Spinal cord (tissue), 10 donors: ENCODE results near the gene CASP10. TPM values are rescaled to one million over a fixed set of nuclear protein-coding genes. Genes with fewer than 3 reads are reported as not detected.

Experiments used
- DNase-seq, 6 donors: peaks; one replicate each; pipeline versions ENCODE4 v3.0.0 to v3.0.0-alpha.2; 2013 to 2015; ENCODE audit warnings: low spot score in 6 of 6, low read depth in 4 of 6
- H3K27ac ChIP-seq: one replicate; pipeline ENCODE4 v1.5.1; 2013; ENCODE audit warnings: low read depth, low read length, control low read depth
- H3K27me3 ChIP-seq: one replicate; pipeline ENCODE4 v1.6.1; 2013; ENCODE audit warnings: low read length; ENCODE audit not compliant: control insufficient read depth, insufficient read depth
- H3K36me3 ChIP-seq: one replicate; pipeline ENCODE4 v1.6.1; 2013; ENCODE audit warnings: low read length; ENCODE audit not compliant: control insufficient read depth, insufficient read depth
- H3K4me1 ChIP-seq: one replicate; pipeline ENCODE4 v1.6.1; 2013; ENCODE audit warnings: low read length; ENCODE audit not compliant: control insufficient read depth, insufficient read depth
- H3K4me3 ChIP-seq: one replicate; pipeline ENCODE4 v1.5.1; 2013; ENCODE audit warnings: low read depth, low read length, control low read depth
- H3K9me3 ChIP-seq: one replicate; pipeline ENCODE4 v1.6.1; 2013; ENCODE audit warnings: low read length; ENCODE audit not compliant: control insufficient read depth, insufficient read depth
- WGBS: methylation state at CpG from one replicate; pipeline ENCODE4 v1.1.5; 2013; ENCODE audit warnings: missing lambda C conversion rate; ENCODE audit not compliant: insufficient coverage; 5-methylcytosine and 5-hydroxymethylcytosine counted together
- polyA plus RNA-seq, 2 donors: library from polyadenylated mRNA; unstranded; fragments of 120-200 nt; gene quantifications; one replicate each; pipeline ENCODE4 v1.2.1, GENCODE V29; 2013; ENCODE audit not compliant: insufficient read length in 2 of 2
- total RNA-seq, 2 donors: library from RNA; depleted of rRNA in 1 of 2; stranded (reverse); fragments of 120-200 nt in 1 of 2; fragments of >200 nt in 1 of 2; gene quantifications; one replicate each; pipeline versions ENCODE4 v1.2.3 to v1.2.4, GENCODE V29; 2013 to 2014
- donor health status: healthy.

CASP10 gene
- total and polyA plus RNA-seq, 4 donors, result 2.8 to 8.7 (median 6.5) TPM

DNA sequence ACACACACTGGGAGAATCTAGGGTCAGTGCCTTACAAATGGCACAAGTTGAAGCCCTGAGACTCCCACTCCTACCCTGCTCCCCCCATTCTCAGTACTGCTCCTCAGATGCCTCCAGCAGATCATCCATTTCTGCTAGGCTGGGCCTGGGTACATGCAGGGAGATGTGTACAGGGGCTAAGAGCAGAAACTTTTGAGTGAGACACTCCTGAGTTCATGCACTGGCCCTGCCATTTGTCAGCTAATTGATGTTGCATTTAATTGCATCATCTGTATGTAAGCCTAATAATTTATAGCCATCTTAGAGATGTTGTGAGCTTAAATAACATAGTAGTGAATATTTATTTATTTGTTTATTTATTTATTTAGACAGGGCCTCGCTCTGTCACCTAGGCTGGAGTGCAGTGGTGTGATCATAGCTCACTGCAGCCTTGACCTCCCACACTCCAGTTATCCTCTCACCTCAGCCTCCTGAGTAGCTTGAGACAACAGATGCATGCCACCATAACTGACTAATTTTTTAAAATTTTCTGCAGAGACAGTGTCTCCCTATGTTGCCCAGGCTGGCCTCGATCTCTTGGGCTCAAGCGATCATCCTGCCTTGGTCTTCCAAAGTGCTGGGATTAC lies 72.6 kb downstream of the CASP10 start:
- DNase-seq, result no peak
- Histone ChIP-seq H3K4me1 (peaks cover 7% of the 10 kb centered on the region), H3K9me3 (no peaks in the 10 kb centered on the region), H3K4me3 (no peak overlapping the region), H3K36me3 (no peaks in the 10 kb centered on the region), H3K27ac (no peak overlapping the region), H3K27me3 (no peaks in the 10 kb centered on the region)
- WGBS, result 100% methylated on average over 2 of the region's 3 CpGs

DNA sequence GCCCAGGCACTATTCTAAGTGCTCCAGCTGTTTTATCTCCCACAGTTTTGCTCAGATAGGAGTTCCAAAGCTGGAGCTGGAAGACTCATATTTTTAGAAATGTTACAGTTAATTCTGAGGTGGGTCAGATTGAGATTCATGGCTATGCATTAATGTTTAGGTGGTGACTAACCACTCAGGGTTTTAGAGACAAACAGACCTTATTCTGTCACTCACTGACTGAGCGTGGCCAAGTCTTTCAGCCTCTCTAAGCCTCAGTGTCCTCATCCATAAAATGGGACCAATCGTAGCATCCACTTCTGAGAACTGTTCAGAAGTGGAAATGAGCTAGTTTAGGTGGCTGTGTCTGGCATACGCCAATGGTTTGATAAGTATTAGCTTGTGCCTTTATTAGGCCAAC lies 73.1 kb downstream of the CASP10 start:
- no peaks in the 10 kb centered on the region for H3K27me3 ChIP-seq
- no peak overlapping the region for H3K27ac ChIP-seq
- H3K4me1 ChIP-seq, result peaks cover 7% of the 10 kb centered on the region
- WGBS, result no CpG with 5 or more reads among the region's 3 CpGs
- no peaks in the 10 kb centered on the region for H3K36me3 ChIP-seq
- no peak for DNase-seq
- no peaks in the 10 kb centered on the region for H3K9me3 ChIP-seq
- H3K4me3 ChIP-seq, result no peak overlapping the region

GRCh38 chr2:201257381-201257955 lies 74.5 kb downstream of the CASP10 start:
- H3K27me3 ChIP-seq, result no peaks in the 10 kb centered on the region
- H3K4me3 ChIP-seq, result peak overlapping the region; percentile 60
- 55% methylated on average over 5 of the region's 12 CpGs for WGBS
- H3K4me1 ChIP-seq, result peaks cover 7% of the 10 kb centered on the region
- no peaks in the 10 kb centered on the region for H3K36me3 ChIP-seq
- peak in 1 of 6 donors; percentile 7 for DNase-seq
- H3K9me3 ChIP-seq, result no peaks in the 10 kb centered on the region
- peak overlapping the region; percentile 86 for H3K27ac ChIP-seq

GRCh38 chr2:201257956-201258665 lies 75.2 kb downstream of the CASP10 start:
- H3K4me3 ChIP-seq, result peak overlapping the region; percentile 60
- peak in 2 of 6 donors; percentile 7 to 35 for DNase-seq

GRCh38 chr2:201258666-201259615 lies 76.0 kb downstream of the CASP10 start:
- DNase-seq, result no peak
- Histone ChIP-seq H3K4me3 (peak overlapping the region; percentile 60), H3K27me3 (no peaks in the 10 kb centered on the region), H3K36me3 (no peaks in the 10 kb centered on the region), H3K9me3 (no peaks in the 10 kb centered on the region), H3K27ac (peak overlapping the region; percentile 86), H3K4me1 (peaks cover 7% of the 10 kb centered on the region)
- 24% methylated on average over 8 of the region's 15 CpGs for WGBS

More at GRCh38 chr2:201257956-201258665, 75.2 kb downstream of the CASP10 start:
- peaks cover 7% of the 10 kb centered on the region for H3K4me1 ChIP-seq
- H3K36me3 ChIP-seq, result no peaks in the 10 kb centered on the region
- no peaks in the 10 kb centered on the region for H3K27me3 ChIP-seq
- peak overlapping the region; percentile 86 for H3K27ac ChIP-seq
- WGBS, result 24% methylated on average over 9 of the region's 10 CpGs
- no peaks in the 10 kb centered on the region for H3K9me3 ChIP-seq

- 96% methylated on average over 10 of the region's 10 CpGs for WGBS
- H3K4me1 ChIP-seq, result peaks cover 7% of the 10 kb centered on the region
- H3K27me3 ChIP-seq, result no peaks in the 10 kb centered on the region
- no peak within 1 kb of the TSS for H3K27ac ChIP-seq
- no peak for DNase-seq
- no peaks in the 10 kb centered on the region for H3K9me3 ChIP-seq
- H3K4me3 ChIP-seq, result no peak within 1 kb of the TSS
- H3K36me3 ChIP-seq, result no peaks in the 10 kb centered on the region
Observed at GRCh38 chr2:201260302-201260800, 77.4 kb downstream of the CASP10 start, which contains the start of gene CASP8. Gene CASP8, plus strand, starts transcription at chr2:201260536. Its CDS starts 5,951 bp downstream, at chr2:201266487.

- Histone ChIP-seq H3K9me3 (no peaks in the 10 kb centered on the region), H3K4me3 (no peak overlapping the region), H3K27me3 (no peaks in the 10 kb centered on the region), H3K4me1 (peaks cover 7% of the 10 kb centered on the region), H3K27ac (no peak overlapping the region), H3K36me3 (no peaks in the 10 kb centered on the region)
- 88% methylated on average over 9 of the region's 9 CpGs for WGBS
- DNase-seq, result no peak
Observed at GRCh38 chr2:201261471-201261870, 78.5 kb downstream of the CASP10 start.

- Histone ChIP-seq H3K4me1 (peaks cover 7% of the 10 kb centered on the region), H3K27ac (no peak overlapping the region), H3K36me3 (no peaks in the 10 kb centered on the region), H3K9me3 (no peaks in the 10 kb centered on the region), H3K4me3 (no peak overlapping the region), H3K27me3 (no peaks in the 10 kb centered on the region)
- no peak for DNase-seq
- WGBS, result no CpG with 5 or more reads among the region's 2 CpGs
Observed at GRCh38 chr2:201261906-201262305, 79.0 kb downstream of the CASP10 start.

DNA sequence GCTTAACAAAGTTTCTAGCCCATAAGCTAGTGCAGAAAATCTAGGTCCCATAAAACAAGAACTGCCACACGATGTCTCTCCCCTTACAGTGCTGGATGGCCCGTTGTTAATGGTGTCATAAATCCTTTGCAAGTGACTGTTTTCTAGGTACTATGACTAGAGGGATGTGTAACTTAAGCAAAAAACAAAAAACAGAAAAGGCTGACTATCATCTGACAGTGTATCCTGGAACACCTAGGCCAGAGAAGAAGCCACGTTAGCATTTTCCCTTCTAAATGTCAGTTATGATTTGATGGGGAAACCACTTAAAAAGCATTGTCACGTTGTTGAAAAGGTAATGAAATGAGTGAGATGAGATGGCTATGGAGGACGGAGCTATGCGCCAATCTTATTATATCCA lies 79.8 kb downstream of the CASP10 start:
- no CpG with 5 or more reads among the region's 6 CpGs for WGBS
- H3K36me3 ChIP-seq, result no peaks in the 10 kb centered on the region

More for the DNA sequence above, 79.8 kb downstream of the CASP10 start:
- H3K4me1 ChIP-seq, result peaks cover 7% of the 10 kb centered on the region
- no peaks in the 10 kb centered on the region for H3K27me3 ChIP-seq
- H3K4me3 ChIP-seq, result no peak overlapping the region
- no peak overlapping the region for H3K27ac ChIP-seq
- no peaks in the 10 kb centered on the region for H3K9me3 ChIP-seq
- no peak for DNase-seq
